HFFc6 (cell line): ENCODE data around the gene EFCAB8. TPM values are rescaled to one million over a fixed set of nuclear protein-coding genes. Genes with fewer than 3 reads are reported as not detected.
A peak's percentile ranks its signal among the peaks of the same experiment; 100 is the strongest.
"Not testable (repeated sequence)": the region's sequence is repeated elsewhere in the genome, so short reads cannot be mapped to it uniquely, and the experiment has no call there.

Source experiments
- DNase-seq: peaks from one replicate; pipeline ENCODE4 v3.0.0-alpha.2; 2018
- H3K27ac Mint-ChIP-seq: 2 replicates; pipeline ENCODE4 v1.8.0; 2020; ENCODE audit warnings: mild to moderate bottlenecking, mixed read lengths
- H3K27me3 Mint-ChIP-seq: 2 replicates; pipeline ENCODE4 v1.8.0; 2021; ENCODE audit warnings: mild to moderate bottlenecking, moderate library complexity, mixed read lengths; ENCODE audit not compliant: insufficient read depth
- H3K36me3 Mint-ChIP-seq: 2 replicates; pipeline ENCODE4 v1.8.0; 2021; ENCODE audit warnings: low read depth, mixed read lengths
- H3K4me1 Mint-ChIP-seq: 2 replicates; pipeline ENCODE4 v1.8.0; 2020; ENCODE audit warnings: low read depth, mixed read lengths
- H3K4me3 Mint-ChIP-seq: 2 replicates; pipeline ENCODE4 v1.8.0; 2020; ENCODE audit warnings: mild to moderate bottlenecking, moderate library complexity, mixed read lengths
- H3K9me3 Mint-ChIP-seq: 2 replicates; pipeline ENCODE4 v1.8.0; 2020; ENCODE audit warnings: mild to moderate bottlenecking, mixed read lengths
- CTCF ChIP-seq: fragments of 200-600 bp; sonication (generic); IDR thresholded peaks from 2 replicates; pipeline ENCODE4 v1.5.0; 2021; ENCODE audit warnings: antibody characterized with exemption, mild to moderate bottlenecking
- total RNA-seq, 6 experiments: library from RNA; stranded (reverse); fragmentation: NEBNext Ultra II Directional; extraction: Animal tissue kit (Norgen Biotek cat#: 25700); gene quantifications; 2 replicates in 1 of 6; 3 replicates in 5 of 6; pipeline ENCODE4 v1.2.3, GENCODE V29; 2021

Gene EFCAB8
- total RNA-seq, 6 experiments from 2014 or later: not detected

GRCh38 chr20:32941155-32941885 lies 82.6 kb downstream of the EFCAB8 start:
- no peaks in the 10 kb centered on the region for H3K4me1 Mint-ChIP-seq
- no peak overlapping the region for H3K27ac Mint-ChIP-seq
- H3K4me3 Mint-ChIP-seq: no peak overlapping the region
- DNase-seq: no peak
- H3K36me3 Mint-ChIP-seq: no peaks in the 10 kb centered on the region
- H3K27me3 Mint-ChIP-seq: peaks cover 28% of the 10 kb centered on the region
- no peak for TF ChIP-seq CTCF
- H3K9me3 Mint-ChIP-seq: no peaks in the 10 kb centered on the region

GRCh38 chr20:32943490-32944052 lies 84.8 kb downstream of the EFCAB8 start:
- no peak for TF ChIP-seq CTCF
- DNase-seq: no peak
- Mint-ChIP-seq H3K4me3 (no peak overlapping the region), H3K27me3 (peaks cover 41% of the 10 kb centered on the region), H3K4me1 (no peaks in the 10 kb centered on the region), H3K27ac (no peak overlapping the region), H3K9me3 (no peaks in the 10 kb centered on the region), H3K36me3 (no peaks in the 10 kb centered on the region)

GRCh38 chr20:32945710-32946221 lies 87.0 kb downstream of the EFCAB8 start:
- H3K27ac Mint-ChIP-seq: no peak overlapping the region
- H3K4me3 Mint-ChIP-seq: no peak overlapping the region
- H3K36me3 Mint-ChIP-seq: no peaks in the 10 kb centered on the region
- peaks cover 47% of the 10 kb centered on the region for H3K27me3 Mint-ChIP-seq
- no peaks in the 10 kb centered on the region for H3K4me1 Mint-ChIP-seq
- H3K9me3 Mint-ChIP-seq: no peaks in the 10 kb centered on the region
- TF ChIP-seq CTCF: peak; percentile 72
- DNase-seq: peak; percentile 27

GRCh38 chr20:32946629-32947028 lies 87.9 kb downstream of the EFCAB8 start:
- no peak for TF ChIP-seq CTCF
- Mint-ChIP-seq H3K36me3 (no peaks in the 10 kb centered on the region), H3K4me3 (no peak overlapping the region)

GRCh38 chr20:32950539-32950938 lies 91.8 kb downstream of the EFCAB8 start:
- not testable (repeated sequence) for H3K9me3 Mint-ChIP-seq, DNase-seq, H3K4me1 Mint-ChIP-seq, H3K4me3 Mint-ChIP-seq, H3K36me3 Mint-ChIP-seq, H3K27ac Mint-ChIP-seq
- H3K27me3 Mint-ChIP-seq: peaks cover 38% of the 10 kb centered on the region

More at GRCh38 chr20:32946629-32947028, 87.9 kb downstream of the EFCAB8 start:
- no peaks in the 10 kb centered on the region for H3K9me3 Mint-ChIP-seq
- no peak for DNase-seq
- H3K27ac Mint-ChIP-seq: no peak overlapping the region
- peaks cover 43% of the 10 kb centered on the region for H3K27me3 Mint-ChIP-seq
- no peaks in the 10 kb centered on the region for H3K4me1 Mint-ChIP-seq

- no peak for TF ChIP-seq CTCF
- H3K9me3 Mint-ChIP-seq: peaks cover 22% of the 10 kb centered on the region
- peaks cover 5% of the 10 kb centered on the region; the same call in 1 of the 2 replicates for H3K36me3 Mint-ChIP-seq
- no peak for DNase-seq
- H3K27me3 Mint-ChIP-seq: peaks cover 34% of the 10 kb centered on the region
- no peak overlapping the region for H3K27ac Mint-ChIP-seq
- no peaks in the 10 kb centered on the region for H3K4me1 Mint-ChIP-seq
- no peak overlapping the region for H3K4me3 Mint-ChIP-seq
Observed at GRCh38 chr20:32957459-32957858, 98.7 kb downstream of the EFCAB8 start.
